Stimulated activated CD4-positive, alpha-beta T cell treated with anti-CD3 and anti-CD28 coated beads, Interleukin-4, amount 100 ng/mL, for 24 hours (primary cell): ENCODE results near the gene BRCA1.

Experiments used
- DNase-seq: peaks from one replicate; pipeline ENCODE4 v3.0.0-alpha.2; 2020

BRCA1 gene

DNA sequence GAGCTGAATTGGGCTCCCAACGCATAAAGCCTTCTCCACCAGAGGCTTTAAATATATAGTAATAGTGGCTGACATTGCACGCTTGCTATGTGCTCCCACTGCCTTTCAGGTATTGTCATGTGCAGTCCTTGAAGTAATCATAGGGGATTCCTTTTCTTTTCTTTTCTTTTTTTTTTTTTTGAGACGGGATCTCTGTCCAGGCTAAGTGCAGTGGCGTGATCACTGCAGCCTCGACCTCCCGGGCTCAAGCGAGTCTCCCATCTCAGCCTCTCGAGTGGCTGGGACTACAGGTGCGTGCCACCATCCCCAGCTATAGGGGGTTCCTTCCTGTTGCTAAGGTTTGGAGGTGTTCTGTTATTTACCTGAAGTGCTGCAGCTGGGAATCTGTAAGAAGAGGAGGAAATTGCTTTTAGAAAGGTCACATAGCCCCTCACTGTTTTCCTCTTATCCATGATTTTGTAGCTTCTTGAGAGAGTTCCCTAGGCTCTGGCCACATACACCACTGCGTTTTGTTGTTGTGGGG is 126.1 kb downstream of the BRCA1 start:
- no peak for DNase-seq

DNA sequence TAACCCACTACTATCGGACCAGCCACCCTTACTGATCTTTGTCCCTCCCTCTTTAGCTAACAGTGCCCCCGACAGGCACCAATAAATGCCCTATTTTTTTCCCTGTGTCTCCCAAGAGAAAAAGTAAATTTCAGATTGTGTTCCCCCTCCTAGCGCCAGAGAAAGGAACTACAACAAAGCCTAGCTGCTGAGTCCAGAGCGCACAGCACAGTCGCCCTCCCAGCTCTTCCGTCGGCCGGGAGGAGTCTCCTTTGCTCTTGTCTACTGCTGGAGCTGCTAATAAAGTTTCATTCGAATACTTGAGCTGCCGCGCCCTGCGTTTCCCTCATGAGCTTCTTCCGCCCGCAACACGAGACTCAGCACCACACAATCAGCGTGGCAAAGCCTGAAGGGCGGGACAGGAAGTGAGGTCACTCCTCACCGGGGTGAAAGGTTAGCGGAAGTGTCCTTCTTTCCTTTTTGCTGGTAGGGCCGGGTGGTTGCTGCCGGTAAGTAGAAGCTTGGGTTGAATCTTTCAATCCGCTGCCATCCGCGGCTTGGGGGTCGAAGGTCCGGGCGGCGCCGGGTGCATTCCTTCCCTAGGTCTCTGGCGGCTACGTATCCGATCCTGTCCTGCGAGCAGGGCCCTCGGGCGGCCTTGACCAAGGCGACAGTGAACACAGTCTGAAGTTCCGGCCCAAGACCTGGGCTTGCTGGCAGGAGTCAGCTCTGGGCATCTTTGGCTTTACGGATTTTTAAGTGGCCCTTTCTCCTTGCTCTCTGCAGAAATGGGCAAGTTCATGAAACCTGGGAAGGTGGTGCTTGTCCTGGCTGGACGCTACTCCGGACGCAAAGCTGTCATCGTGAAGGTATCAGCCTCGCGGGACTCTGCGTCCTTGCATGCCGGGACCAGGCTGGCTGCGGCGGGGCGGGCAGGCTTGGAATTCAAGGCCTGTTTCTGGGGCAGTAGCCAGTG is 126.9 kb downstream of the BRCA1 start, which contains the start of gene RPL27:
RPL27 (plus strand) TSS at position 436 of the 955 bp plus-strand sequence; CDS start at position 768, 332 bp downstream.
- peak; percentile 97 for DNase-seq

DNA sequence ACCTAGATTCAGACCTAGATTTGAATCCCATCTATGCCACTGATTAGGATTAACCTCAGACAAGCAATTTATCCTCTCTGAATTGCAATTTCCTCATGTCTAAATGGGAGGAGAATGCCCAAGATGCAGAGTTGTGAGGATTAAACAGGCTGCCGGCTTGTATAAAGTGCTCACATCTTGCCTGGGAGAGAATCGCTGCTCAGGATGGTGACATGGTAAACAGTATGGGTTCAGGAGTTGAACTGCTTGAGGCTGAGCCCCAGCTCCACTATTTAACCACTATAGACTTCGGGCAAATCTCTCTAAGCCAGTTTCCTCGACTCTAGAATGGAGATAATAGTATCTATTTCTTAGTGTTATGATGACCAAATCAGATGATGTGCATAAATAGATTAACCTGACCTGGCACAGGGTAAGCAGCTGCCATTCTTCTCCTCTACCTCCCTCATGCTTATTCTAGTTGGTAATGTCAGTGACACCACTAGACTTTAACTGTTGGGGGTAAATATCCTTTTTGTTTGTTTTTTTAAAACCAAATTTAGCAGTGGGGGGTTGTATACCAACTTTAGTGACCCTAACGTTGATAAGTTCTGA is 127.7 kb downstream of the BRCA1 start:
- DNase-seq: no peak
